H1 (cell line): ENCODE data around the gene SCN7A. TPM values are rescaled to one million over a fixed set of nuclear protein-coding genes. Genes with fewer than 3 reads are reported as not detected.

ENCODE experiments used
- CTCF ChIA-PET: fragments of 300-600 bp; sonication (Branson Sonifier 250); formaldehyde crosslinking; loops from one replicate; lab custom pipeline; 2021; ENCODE audit not compliant: partially characterized antibody; lab: Charles Lee
- POLR2A ChIA-PET: fragments of 300-600 bp; sonication (Branson Sonifier 250); formaldehyde crosslinking; loops from one replicate; lab custom pipeline; 2021; ENCODE audit warnings: inconsistent platforms; ENCODE audit not compliant: partially characterized antibody; lab: Charles Lee
- DNase-seq, 2 experiments: peaks; one replicate each; pipeline versions ENCODE4 v3.0.0 to v3.0.0-alpha.2; 2010 to 2022; ENCODE audit warnings: low spot score in 2 of 2, low read depth in 1 of 2, mixed read lengths in 1 of 2
- FAIRE-seq: peaks from 2 replicates; lab custom pipeline; 2011; peaks lifted over from hg19 to GRCh38; lab: Jason Lieb, UNC
- H2AFZ ChIP-seq: 2 replicates; pipeline ENCODE4 v1.8.1; 2012; ENCODE audit warnings: low read length, inconsistent platforms
- H2AK5ac ChIP-seq: 2 replicates; pipeline ENCODE4 v1.6.1; 2013; ENCODE audit warnings: low read depth, low read length
- H2BK120ac ChIP-seq: replicated peaks from 2 replicates; pipeline ENCODE3; 2013; ENCODE audit warnings: low read depth, low read length, inconsistent platforms
- H2BK12ac ChIP-seq: 2 replicates; pipeline ENCODE4 v1.6.1; 2013; ENCODE audit warnings: low read depth, low read length
- H2BK15ac ChIP-seq: 2 replicates; pipeline ENCODE4 v1.6.1; 2013; ENCODE audit warnings: low read length
- H2BK20ac ChIP-seq: 2 replicates; pipeline ENCODE4 v1.6.1; 2013; ENCODE audit warnings: low read length
- H2BK5ac ChIP-seq: 2 replicates; pipeline ENCODE4 v1.6.1; 2013; ENCODE audit warnings: low read depth, low read length
- H3K14ac ChIP-seq: 2 replicates; pipeline ENCODE4 v1.6.1; 2013; ENCODE audit warnings: inconsistent platforms; ENCODE audit not compliant: insufficient read length
- H3K18ac ChIP-seq: 2 replicates; pipeline ENCODE4 v1.6.1; 2013; ENCODE audit warnings: low read length; ENCODE audit errors: extremely low read depth
- H3K23ac ChIP-seq: 2 replicates; pipeline ENCODE4 v1.6.1; 2013; ENCODE audit warnings: inconsistent platforms; ENCODE audit not compliant: insufficient read length
- H3K23me2 ChIP-seq: 2 replicates; pipeline ENCODE4 v1.6.1; 2013; ENCODE audit warnings: low read depth, low read length
- H3K27ac ChIP-seq: 2 replicates; pipeline ENCODE4 v1.6.1; 2011; ENCODE audit warnings: low read depth, low read length, inconsistent platforms
- H3K27me3 ChIP-seq, 4 experiments: replicated peaks in 1 of 4; 1 replicate in 1 of 4; 2 replicates in 3 of 4; pipeline versions ENCODE4 v1.6.1 to v1.8.1; 2011 to 2013; ENCODE audit warnings: low read length in 3 of 4, mild to moderate bottlenecking in 3 of 4, inconsistent platforms in 2 of 4, mixed read lengths in 2 of 4, moderate library complexity in 1 of 4; ENCODE audit not compliant: control insufficient read depth in 3 of 4, insufficient read depth in 3 of 4; ENCODE audit errors: extremely low read depth in 1 of 4
- H3K36me3 ChIP-seq, 4 experiments: 2 replicates each; pipeline versions ENCODE4 v1.6.1 to v1.8.1; 2011 to 2013; ENCODE audit warnings: mild to moderate bottlenecking in 4 of 4, low read length in 3 of 4, moderate library complexity in 2 of 4, control low read depth in 1 of 4, inconsistent platforms in 1 of 4; ENCODE audit not compliant: insufficient read depth in 4 of 4, control insufficient read depth in 2 of 4
- H3K4ac ChIP-seq: replicated peaks from 2 replicates; pipeline ENCODE3; 2013; ENCODE audit warnings: low read length, low read depth, mixed read lengths, inconsistent platforms; ENCODE audit not compliant: insufficient read length
- H3K4me1 ChIP-seq, 4 experiments: replicated peaks in 1 of 4; 1 replicate in 1 of 4; 2 replicates in 3 of 4; pipeline versions ENCODE4 v1.6.1 to v1.8.1; 2011 to 2013; ENCODE audit warnings: low read length in 3 of 4, inconsistent platforms in 2 of 4, mixed read lengths in 1 of 4; ENCODE audit not compliant: insufficient read depth in 4 of 4, control insufficient read depth in 3 of 4
- H3K4me2 ChIP-seq, 2 experiments: 2 replicates each; pipeline versions ENCODE4 v1.6.1 to v1.8.1; 2011 to 2013; ENCODE audit warnings: low read depth in 2 of 2, low read length in 2 of 2, control low read depth in 1 of 2, inconsistent platforms in 1 of 2, mild to moderate bottlenecking in 1 of 2; ENCODE audit not compliant: insufficient read depth in 1 of 2
- H3K4me3 ChIP-seq, 4 experiments: fragments of 200-600, 300-600 bp in 1 of 4; sonication (generic), shearing (Covaris generic), sonication (Bioruptor Twin) in 1 of 4; 2 replicates each; pipeline versions ENCODE4 v1.5.1 to v1.8.1; 2011 to 2016; ENCODE audit warnings: low read length in 4 of 4, low read depth in 3 of 4, control low read depth in 2 of 4, inconsistent platforms in 2 of 4, mild to moderate bottlenecking in 2 of 4, mixed read lengths in 1 of 4, moderate library complexity in 1 of 4; ENCODE audit not compliant: insufficient read depth in 2 of 4; ENCODE audit errors: extremely low read depth in 1 of 4
- H3K56ac ChIP-seq: replicated peaks from 2 replicates; pipeline ENCODE3; 2013; ENCODE audit warnings: low read depth, mild to moderate bottlenecking, mixed read lengths, low read length, inconsistent platforms; ENCODE audit not compliant: insufficient read length
- H3K79me1 ChIP-seq: 2 replicates; pipeline ENCODE4 v1.6.1; 2013; ENCODE audit warnings: low read depth, low read length, control low read depth
- H3K79me2 ChIP-seq, 2 experiments: 2 replicates each; pipeline versions ENCODE4 v1.6.1 to v1.8.1; 2012 to 2013; ENCODE audit warnings: low read length in 2 of 2, mild to moderate bottlenecking in 2 of 2, inconsistent platforms in 1 of 2; ENCODE audit not compliant: insufficient read depth in 2 of 2, control insufficient read depth in 1 of 2
- H3K9ac ChIP-seq, 4 experiments: replicated peaks in 1 of 4; 1 replicate in 1 of 4; 2 replicates in 3 of 4; pipeline versions ENCODE4 v1.6.1 to v1.8.1; 2011 to 2013; ENCODE audit warnings: low read depth in 3 of 4, low read length in 3 of 4, control low read depth in 2 of 4, mild to moderate bottlenecking in 2 of 4, moderate library complexity in 2 of 4, inconsistent platforms in 1 of 4; ENCODE audit errors: extremely low read depth in 1 of 4
- H3K9me3 ChIP-seq, 2 experiments: 2 replicates each; pipeline versions ENCODE4 v1.6.1 to v1.8.1; 2012 to 2013; ENCODE audit warnings: mild to moderate bottlenecking in 2 of 2, moderate library complexity in 2 of 2, control low read depth in 1 of 2, inconsistent platforms in 1 of 2, low read depth in 1 of 2, low read length in 1 of 2, mixed read lengths in 1 of 2; ENCODE audit not compliant: insufficient read depth in 2 of 2
- H4K20me1 ChIP-seq, 2 experiments: replicated peaks in 1 of 2; 2 replicates each; pipeline versions ENCODE3 to v1.8.1; 2011 to 2013; ENCODE audit warnings: inconsistent platforms in 2 of 2, low read length in 2 of 2, mild to moderate bottlenecking in 1 of 2; ENCODE audit not compliant: insufficient read depth in 2 of 2, control insufficient read depth in 1 of 2
- H4K5ac ChIP-seq: 2 replicates; pipeline ENCODE4 v1.6.1; 2013; ENCODE audit warnings: low read length, low read depth, mixed read lengths, inconsistent platforms; ENCODE audit not compliant: insufficient read length
- H4K8ac ChIP-seq: 2 replicates; pipeline ENCODE4 v1.8.0; 2013; ENCODE audit warnings: mild to moderate bottlenecking, moderate library complexity, low read length, inconsistent platforms; ENCODE audit not compliant: insufficient read depth; ENCODE audit errors: extremely low read depth
- H4K91ac ChIP-seq: replicated peaks from 2 replicates; pipeline ENCODE3; 2013; ENCODE audit warnings: low read length, mixed read lengths, inconsistent platforms; ENCODE audit not compliant: insufficient read length
- ASH2L ChIP-seq: fragments of 200-600, 300-600 bp; sonication (generic); IDR thresholded peaks from one replicate; pipeline ENCODE4 v1.7.1; 2017; ENCODE audit warnings: low read length
- BACH1 ChIP-seq: IDR thresholded peaks from 2 replicates; pipeline ENCODE4 v1.6.1; 2012; ENCODE audit warnings: low read length, improper control_type of control experiment
- SP2 ChIP-seq: IDR thresholded peaks from 2 replicates; pipeline ENCODE4 v1.6.1; 2012; ENCODE audit warnings: mild to moderate bottlenecking, low read length, inconsistent platforms
- SRF ChIP-seq: IDR thresholded peaks from 2 replicates; pipeline ENCODE4 v1.6.1; 2011; ENCODE audit warnings: mild to moderate bottlenecking, low read depth, low read length, moderate library complexity
- TEAD4 ChIP-seq: IDR thresholded peaks from 2 replicates; pipeline ENCODE4 v1.6.1; 2012; ENCODE audit warnings: low read depth, low read length, inconsistent platforms, mixed read lengths
- WGBS, 2 experiments: shearing (Covaris generic) in 1 of 2; methylation state at CpG; one replicate each; pipeline versions ENCODE4 v1.1.6 to v1.1.7; 2013 to 2015; ENCODE audit warnings: low lambda C conversion rate in 2 of 2, mixed read lengths in 2 of 2, inconsistent platforms in 1 of 2, low coverage in 1 of 2, missing lambda C conversion rate in 1 of 2; ENCODE audit not compliant: insufficient replicate concordance in 2 of 2, insufficient coverage in 1 of 2, insufficient read length in 1 of 2; ENCODE audit errors: extremely low coverage in 1 of 2, missing lambda C conversion rate in 1 of 2; 5-methylcytosine and 5-hydroxymethylcytosine counted together
- polyA plus RNA-seq, 7 experiments: library from polyadenylated mRNA; depleted of rRNA in 3 of 7; stranded (reverse) in 5 of 7; unstranded in 2 of 7; fragments of >200 nt in 5 of 7; fragments of 200-250 nt in 2 of 7; gene quantifications; 1 replicate in 5 of 7; 2 replicates in 1 of 7; 4 replicates in 1 of 7; pipeline versions ENCODE4 v1.2.1 to v1.2.3, GENCODE V29; 2011 to 2013; ENCODE audit warnings: missing spikeins in 2 of 7, mixed read lengths in 2 of 7
- total RNA-seq: library from RNA; stranded (reverse); fragmentation: NEBNext Ultra II Directional; extraction: Animal tissue kit (Norgen Biotek cat#: 25700); gene quantifications from 2 replicates; pipeline ENCODE4 v1.2.1, GENCODE V29; 2021

Gene SCN7A
- total and polyA plus RNA-seq, 2 of the 8 experiments (the other 6 are each of a cell fraction or from before 2014, with no cell fraction given) = 0.09 to 0.19 TPM

- Histone ChIP-seq H3K4me1 (peaks cover 0 to 4% (median 0%) of the 10 kb centered on the region in 4 experiments; a peak in 1 of 7 replicates), H3K18ac (no peak overlapping the region), H4K20me1 (no peaks in the 10 kb centered on the region), H3K4ac (no peak overlapping the region), H2BK12ac (no peak overlapping the region), H4K91ac (no peak overlapping the region), H3K9me3 (no peaks in the 10 kb centered on the region), H3K27me3 (no peaks in the 10 kb centered on the region), H3K27ac (no peak overlapping the region), H2BK5ac (no peak overlapping the region), H3K9ac (no peak overlapping the region), H3K79me2 (no peaks in the 10 kb centered on the region), H3K4me3 (no peak overlapping the region), H3K36me3 (no peaks in the 10 kb centered on the region), H2BK120ac (no peak overlapping the region), H2AK5ac (no peak overlapping the region), H2AFZ (peak overlapping the region; percentile 72; the same call in 1 of the 2 replicates), H3K79me1 (no peaks in the 10 kb centered on the region), H3K56ac (no peak overlapping the region), H3K23ac (peak overlapping the region; percentile 96), H3K14ac (no peak overlapping the region), H4K5ac (no peak overlapping the region), H2BK15ac (no peak overlapping the region), H2BK20ac (no peak overlapping the region), H3K23me2 (no peaks in the 10 kb centered on the region), H3K4me2 (no peak overlapping the region; a peak in 1 of 4 replicates), H4K8ac (no peak overlapping the region)
- TF ChIP-seq SRF (no peak), SP2 (no peak), ASH2L (peak; percentile 27), BACH1 (no peak), TEAD4 (no peak)
- 75% methylated on average over 10 of the region's 10 CpGs; no CpG with 5 or more reads in 1 of the 2 experiments for WGBS, 2 experiments
- DNase-seq (no peak), FAIRE-seq (peak; percentile 62)
- POLR2A ChIA-PET = no interaction called here
- CTCF ChIA-PET = interaction anchor here (1.4 to 1.5 kb wide), 3 partner anchors 16 to 339 kb away, joined by 3 to 5 read pairs (median 3); no protein-coding TSS in a partner anchor
These were observed 25.4 kb upstream of the SCN7A start for GRCh38 chr2:166519391-166519962.
